22Rv1 (cell line): Measurements from ENCODE around the gene NRCAM.

Source experiments
- ZFX ChIP-seq: fragments of 450-650 bp; IDR thresholded peaks from 2 replicates; pipeline ENCODE4 v1.6.1; 2017; ENCODE audit warnings: antibody characterized with exemption, borderline replicate concordance
- TF ChIP-seq, protein P1 (sequence below): fragments of 450-650 bp; IDR thresholded peaks from 2 replicates; pipeline ENCODE4 v1.5.1; 2017; ENCODE audit warnings: mild to moderate bottlenecking

DNA sequence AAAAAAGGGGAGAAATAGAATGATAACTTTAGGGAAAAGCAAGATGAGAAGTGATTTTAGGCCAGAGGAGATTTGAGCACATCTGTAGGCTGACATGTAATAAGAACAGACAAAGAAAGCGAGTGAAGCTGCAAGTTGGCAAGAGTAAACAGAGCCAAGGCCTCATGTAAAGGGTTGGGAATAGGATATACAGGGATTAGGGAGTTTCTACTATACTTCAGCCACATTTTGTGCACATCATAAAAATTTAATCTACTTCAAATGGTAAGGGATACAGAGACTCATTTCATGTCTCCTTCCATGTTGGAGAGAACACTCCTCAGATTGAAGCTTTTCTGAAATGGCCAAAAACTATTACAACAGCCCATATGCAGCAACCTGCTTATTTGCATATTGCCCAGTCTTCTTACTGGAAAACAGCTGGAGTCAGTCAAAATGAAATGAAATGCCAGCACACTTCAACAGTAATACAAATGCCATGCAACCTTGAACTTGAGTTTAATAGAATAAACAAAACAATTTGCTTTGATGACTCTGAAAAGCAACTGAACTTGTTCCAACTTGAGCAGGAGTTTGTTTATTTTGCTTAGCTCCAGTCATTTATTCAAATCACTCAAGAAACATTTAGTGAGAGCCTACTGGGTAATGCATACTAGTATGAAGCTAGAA, 49.9 kb downstream of the NRCAM start:
- TF ChIP-seq, protein P1, sequence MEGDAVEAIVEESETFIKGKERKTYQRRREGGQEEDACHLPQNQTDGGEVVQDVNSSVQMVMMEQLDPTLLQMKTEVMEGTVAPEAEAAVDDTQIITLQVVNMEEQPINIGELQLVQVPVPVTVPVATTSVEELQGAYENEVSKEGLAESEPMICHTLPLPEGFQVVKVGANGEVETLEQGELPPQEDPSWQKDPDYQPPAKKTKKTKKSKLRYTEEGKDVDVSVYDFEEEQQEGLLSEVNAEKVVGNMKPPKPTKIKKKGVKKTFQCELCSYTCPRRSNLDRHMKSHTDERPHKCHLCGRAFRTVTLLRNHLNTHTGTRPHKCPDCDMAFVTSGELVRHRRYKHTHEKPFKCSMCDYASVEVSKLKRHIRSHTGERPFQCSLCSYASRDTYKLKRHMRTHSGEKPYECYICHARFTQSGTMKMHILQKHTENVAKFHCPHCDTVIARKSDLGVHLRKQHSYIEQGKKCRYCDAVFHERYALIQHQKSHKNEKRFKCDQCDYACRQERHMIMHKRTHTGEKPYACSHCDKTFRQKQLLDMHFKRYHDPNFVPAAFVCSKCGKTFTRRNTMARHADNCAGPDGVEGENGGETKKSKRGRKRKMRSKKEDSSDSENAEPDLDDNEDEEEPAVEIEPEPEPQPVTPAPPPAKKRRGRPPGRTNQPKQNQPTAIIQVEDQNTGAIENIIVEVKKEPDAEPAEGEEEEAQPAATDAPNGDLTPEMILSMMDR = no peak
- TF ChIP-seq ZFX = no peak
